GM23338 (cell line): ENCODE data around the gene SLC41A3. TPM values are rescaled to one million over a fixed set of nuclear protein-coding genes. Genes with fewer than 3 reads are reported as not detected.

Experiments
- ATAC-seq: fragments of 200-7000 bp; cut with Tn5 transposase; 3 replicates; pipeline ENCODE4 v1.9.1; 2020
- DNase-seq: peaks from one replicate; pipeline ENCODE4 v3.0.0-alpha.2; 2015; ENCODE audit warnings: low spot score
- H2AFZ ChIP-seq: fragments of 200-600 bp; sonication (generic); 2 replicates; pipeline ENCODE4 v1.8.0; 2016; ENCODE audit warnings: antibody characterized with exemption, mild to moderate bottlenecking, moderate library complexity
- H3F3A ChIP-seq: fragments of 200-600 bp; sonication (generic); replicated peaks from 2 replicates; pipeline ENCODE4 v1.8.0; 2017; ENCODE audit warnings: antibody characterized with exemption, mixed run types, low read depth
- H3K27ac ChIP-seq: fragments of 200-600 bp; sonication (generic); 2 replicates; pipeline ENCODE4 v1.6.1; 2016; ENCODE audit warnings: low read depth
- H3K27me3 ChIP-seq: fragments of 200-600 bp; sonication (generic); 2 replicates; pipeline ENCODE4 v1.8.0; 2016; ENCODE audit warnings: mild to moderate bottlenecking, mixed run types, moderate library complexity; ENCODE audit not compliant: insufficient read depth
- H3K36me3 ChIP-seq: fragments of 200-600 bp; sonication (generic); 2 replicates; pipeline ENCODE4 v1.8.0; 2016; ENCODE audit warnings: mild to moderate bottlenecking; ENCODE audit not compliant: insufficient read depth
- H3K4me1 ChIP-seq: fragments of 200-600 bp; sonication (generic); 2 replicates; pipeline ENCODE4 v1.8.0; 2016; ENCODE audit warnings: mild to moderate bottlenecking, moderate library complexity; ENCODE audit not compliant: insufficient read depth
- H3K4me2 ChIP-seq: fragments of 200-600 bp; sonication (generic); 2 replicates; pipeline ENCODE4 v1.7.1; 2017; ENCODE audit warnings: mixed run types
- H3K4me3 ChIP-seq: fragments of 200-600 bp; sonication (generic); 2 replicates; pipeline ENCODE4 v1.6.1; 2016; ENCODE audit warnings: mixed run types
- H3K79me2 ChIP-seq: fragments of 200-600 bp; sonication (generic); replicated peaks from 2 replicates; pipeline ENCODE4 v1.8.0; 2017; ENCODE audit warnings: mild to moderate bottlenecking; ENCODE audit not compliant: insufficient read depth
- H3K9me2 ChIP-seq: fragments of 200-600 bp; sonication (generic); 2 replicates; pipeline ENCODE4 v1.8.0; 2017; ENCODE audit not compliant: insufficient read depth
- H4K20me1 ChIP-seq: fragments of 200-600 bp; sonication (generic); replicated peaks from 2 replicates; pipeline ENCODE4 v1.8.0; 2017; ENCODE audit warnings: mild to moderate bottlenecking; ENCODE audit not compliant: insufficient read depth
- H3K27ac Mint-ChIP-seq: 2 replicates; pipeline ENCODE4 v1.8.0; 2020; ENCODE audit warnings: inconsistent platforms, mild to moderate bottlenecking, moderate library complexity, mixed read lengths
- H3K27me3 Mint-ChIP-seq: 3 replicates; pipeline ENCODE4 v1.8.0; 2022; ENCODE audit warnings: low read depth, mild to moderate bottlenecking, moderate library complexity, mixed read lengths, inconsistent platforms; ENCODE audit not compliant: insufficient read depth, poor library complexity
- H3K36me3 Mint-ChIP-seq: 3 replicates; pipeline ENCODE4 v1.8.0; 2021; ENCODE audit warnings: low read depth, mild to moderate bottlenecking, inconsistent platforms, moderate library complexity, mixed read lengths
- H3K4me1 Mint-ChIP-seq: 3 replicates; pipeline ENCODE4 v1.8.0; 2020; ENCODE audit warnings: mild to moderate bottlenecking, inconsistent platforms, mixed read lengths
- H3K4me3 Mint-ChIP-seq: 3 replicates; pipeline ENCODE4 v1.8.0; 2021; ENCODE audit warnings: moderate library complexity, mild to moderate bottlenecking, inconsistent platforms, mixed read lengths
- H3K9me3 Mint-ChIP-seq: 3 replicates; pipeline ENCODE4 v1.8.0; 2020; ENCODE audit warnings: moderate library complexity, mild to moderate bottlenecking, inconsistent platforms, mixed read lengths
- CREB1 ChIP-seq: fragments of 250-450 bp; sonication (Bioruptor Pico); IDR thresholded peaks from 2 replicates; pipeline ENCODE4 v1.5.0; 2020; ENCODE audit warnings: low read depth, mild to moderate bottlenecking, moderate library complexity
- EZH2 ChIP-seq: fragments of 200-600 bp; sonication (generic); IDR thresholded peaks from one replicate; pipeline ENCODE4 v1.8.0; 2017; ENCODE audit warnings: antibody characterized with exemption, mild to moderate bottlenecking, low read depth; ENCODE audit not compliant: unreplicated experiment
- EZH2phosphoT487 ChIP-seq: fragments of 200-600 bp; sonication (generic); IDR thresholded peaks from one replicate; pipeline ENCODE4 v1.8.1; 2018; ENCODE audit warnings: antibody characterized with exemption; ENCODE audit not compliant: unreplicated experiment
- NANOG ChIP-seq: IDR thresholded peaks from 2 replicates; pipeline ENCODE4 v1.6.1; 2016; ENCODE audit warnings: antibody characterized with exemption, borderline replicate concordance
- POLR2AphosphoS5 ChIP-seq: IDR thresholded peaks from 2 replicates; pipeline ENCODE4 v1.6.1; 2016; ENCODE audit warnings: antibody characterized with exemption, low read depth
- REST ChIP-seq: IDR thresholded peaks from one replicate; pipeline ENCODE4 v1.6.1; 2018; ENCODE audit warnings: antibody characterized with exemption; ENCODE audit not compliant: unreplicated experiment
- STAT1 ChIP-seq: IDR thresholded peaks from one replicate; pipeline ENCODE4 v1.6.1; 2016; ENCODE audit warnings: antibody characterized with exemption; ENCODE audit not compliant: unreplicated experiment
- ZNF114 ChIP-seq: fragments of 250-450 bp; sonication (Bioruptor Pico); IDR thresholded peaks from 2 replicates; pipeline ENCODE4 v1.5.0; 2020; ENCODE audit warnings: mild to moderate bottlenecking, moderate library complexity
- ZNF331 ChIP-seq: fragments of 250-450 bp; sonication (Bioruptor Pico); IDR thresholded peaks from 2 replicates; pipeline ENCODE4 v1.5.0; 2020; ENCODE audit warnings: low read depth, mild to moderate bottlenecking, moderate library complexity
- polyA plus RNA-seq: library from polyadenylated mRNA; unstranded; fragments of >200 nt; fragmentation: Nextera tagmentation; extraction: Ambion mirVana; gene quantifications from 2 replicates; pipeline ENCODE4 v1.2.1, GENCODE V29; 2016
- total RNA-seq: library from RNA; depleted of rRNA; stranded (reverse); fragments of >200 nt; shearing (Covaris generic); gene quantifications from 2 replicates; pipeline ENCODE4 v1.2.3, GENCODE V29; 2014
- TF ChIP-seq, protein P1 (sequence below), 2 experiments: fragments of 200-600 bp in 1 of 2; sonication (generic) in 1 of 2; conservative IDR thresholded peaks; 2 replicates each; pipeline versions ENCODE4 v1.5.1 to v1.6.1; 2016 to 2017; ENCODE audit warnings: antibody characterized with exemption in 2 of 2, low read depth in 2 of 2, mild to moderate bottlenecking in 2 of 2, moderate library complexity in 1 of 2
- TF ChIP-seq, protein P2 (sequence below): IDR thresholded peaks from 2 replicates; pipeline ENCODE4 v1.6.1; 2016; ENCODE audit warnings: antibody characterized with exemption

Gene SLC41A3
- total and polyA plus RNA-seq, 2 experiments from 2014 or later, result 12.1 to 29.8 TPM

DNA sequence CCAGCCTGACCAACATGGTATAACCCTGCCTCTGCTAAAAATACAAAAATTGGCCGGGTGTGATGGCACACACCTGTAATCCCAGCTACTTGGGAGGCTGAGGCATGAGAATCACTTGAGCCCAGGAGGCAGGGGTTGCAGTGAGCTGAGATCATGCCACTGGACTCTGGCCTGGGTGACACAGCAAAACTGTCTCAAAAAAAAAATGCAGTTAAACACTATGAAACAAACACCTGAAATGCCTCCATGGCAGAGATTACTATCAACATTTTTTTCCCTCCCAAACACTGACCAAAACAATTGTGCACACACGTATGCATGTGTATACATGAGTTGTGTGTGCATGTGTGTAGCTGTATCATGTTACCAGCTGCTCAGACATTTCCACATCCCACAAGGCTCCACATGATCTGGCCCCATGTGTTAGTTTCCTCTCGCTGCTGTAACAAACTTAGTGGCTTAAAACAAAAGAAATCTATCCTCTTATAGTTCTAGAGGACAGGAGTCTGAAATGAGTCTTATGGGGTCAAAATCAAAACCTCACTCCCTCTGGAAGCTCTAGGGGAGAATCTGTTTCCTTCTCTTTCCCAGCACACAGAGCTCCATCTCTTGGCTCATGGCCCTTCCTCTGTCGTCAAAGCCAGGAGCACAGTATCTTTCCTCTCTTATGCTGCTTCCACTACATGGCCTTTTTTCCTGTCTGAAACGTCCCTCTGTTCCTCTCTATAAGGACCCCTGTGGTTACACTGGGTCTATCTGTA, 34.5 kb downstream of the SLC41A3 start:
- Histone ChIP-seq H3K27me3 (no peaks in the 10 kb centered on the region), H3F3A (no peaks in the 10 kb centered on the region), H3K9me2 (no peaks in the 10 kb centered on the region), H3K27ac (no peak overlapping the region), H3K36me3 (no peaks in the 10 kb centered on the region), H3K4me2 (no peak overlapping the region), H3K4me1 (no peaks in the 10 kb centered on the region), H4K20me1 (no peaks in the 10 kb centered on the region), H2AFZ (no peak overlapping the region), H3K4me3 (no peak overlapping the region), H3K79me2 (no peaks in the 10 kb centered on the region)
- Mint-ChIP-seq H3K9me3 (no peaks in the 10 kb centered on the region), H3K27me3 (peaks cover 6% of the 10 kb centered on the region), H3K4me1 (no peaks in the 10 kb centered on the region), H3K4me3 (no peak overlapping the region), H3K27ac (no peak overlapping the region), H3K36me3 (peaks cover 3% of the 10 kb centered on the region; the same call in 2 of the 3 replicates)
- ATAC-seq, result no peak
- no peak for DNase-seq
- TF ChIP-seq, protein P1, sequence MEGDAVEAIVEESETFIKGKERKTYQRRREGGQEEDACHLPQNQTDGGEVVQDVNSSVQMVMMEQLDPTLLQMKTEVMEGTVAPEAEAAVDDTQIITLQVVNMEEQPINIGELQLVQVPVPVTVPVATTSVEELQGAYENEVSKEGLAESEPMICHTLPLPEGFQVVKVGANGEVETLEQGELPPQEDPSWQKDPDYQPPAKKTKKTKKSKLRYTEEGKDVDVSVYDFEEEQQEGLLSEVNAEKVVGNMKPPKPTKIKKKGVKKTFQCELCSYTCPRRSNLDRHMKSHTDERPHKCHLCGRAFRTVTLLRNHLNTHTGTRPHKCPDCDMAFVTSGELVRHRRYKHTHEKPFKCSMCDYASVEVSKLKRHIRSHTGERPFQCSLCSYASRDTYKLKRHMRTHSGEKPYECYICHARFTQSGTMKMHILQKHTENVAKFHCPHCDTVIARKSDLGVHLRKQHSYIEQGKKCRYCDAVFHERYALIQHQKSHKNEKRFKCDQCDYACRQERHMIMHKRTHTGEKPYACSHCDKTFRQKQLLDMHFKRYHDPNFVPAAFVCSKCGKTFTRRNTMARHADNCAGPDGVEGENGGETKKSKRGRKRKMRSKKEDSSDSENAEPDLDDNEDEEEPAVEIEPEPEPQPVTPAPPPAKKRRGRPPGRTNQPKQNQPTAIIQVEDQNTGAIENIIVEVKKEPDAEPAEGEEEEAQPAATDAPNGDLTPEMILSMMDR (conservative IDR thresholded peaks at IDR 0.05; ENCODE audit: low read depth in 2 of 2), result no peak
- TF ChIP-seq, protein P2, sequence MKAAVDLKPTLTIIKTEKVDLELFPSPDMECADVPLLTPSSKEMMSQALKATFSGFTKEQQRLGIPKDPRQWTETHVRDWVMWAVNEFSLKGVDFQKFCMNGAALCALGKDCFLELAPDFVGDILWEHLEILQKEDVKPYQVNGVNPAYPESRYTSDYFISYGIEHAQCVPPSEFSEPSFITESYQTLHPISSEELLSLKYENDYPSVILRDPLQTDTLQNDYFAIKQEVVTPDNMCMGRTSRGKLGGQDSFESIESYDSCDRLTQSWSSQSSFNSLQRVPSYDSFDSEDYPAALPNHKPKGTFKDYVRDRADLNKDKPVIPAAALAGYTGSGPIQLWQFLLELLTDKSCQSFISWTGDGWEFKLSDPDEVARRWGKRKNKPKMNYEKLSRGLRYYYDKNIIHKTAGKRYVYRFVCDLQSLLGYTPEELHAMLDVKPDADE, result no peak
- TF ChIP-seq STAT1 (no peak), ZNF114 (CRISPR knock-in tag) (no peak), CREB1 (CRISPR knock-in tag) (no peak), EZH2phosphoT487 (no peak), POLR2AphosphoS5 (no peak)

- no peak overlapping the region for H3K27ac Mint-ChIP-seq
- peaks cover 10% of the 10 kb centered on the region; the same call in 2 of the 3 replicates for H3K4me1 Mint-ChIP-seq
- Histone ChIP-seq H3K4me3 (no peak overlapping the region), H2AFZ (no peak overlapping the region), H3K27me3 (no peaks in the 10 kb centered on the region), H3K4me2 (no peak overlapping the region), H4K20me1 (no peaks in the 10 kb centered on the region), H3K27ac (no peak overlapping the region), H3F3A (no peaks in the 10 kb centered on the region), H3K79me2 (no peaks in the 10 kb centered on the region), H3K36me3 (no peaks in the 10 kb centered on the region), H3K9me2 (0 out of 2 replicates have a peak, but pooled peaks cover 9% of the 10 kb centered on the region), H3K4me1 (no peaks in the 10 kb centered on the region)
- no peak overlapping the region for H3K4me3 Mint-ChIP-seq
- H3K27me3 Mint-ChIP-seq, result peaks cover 2% of the 10 kb centered on the region
- ATAC-seq (no peak), DNase-seq (no peak)
- peaks cover 28% of the 10 kb centered on the region for H3K36me3 Mint-ChIP-seq
- peaks cover 17% of the 10 kb centered on the region for H3K9me3 Mint-ChIP-seq
- TF ChIP-seq NANOG (no peak), EZH2phosphoT487 (no peak), POLR2AphosphoS5 (no peak), ZNF331 (CRISPR knock-in tag) (no peak), REST (no peak), EZH2 (no peak), ZNF114 (CRISPR knock-in tag) (no peak), CREB1 (CRISPR knock-in tag) (no peak)
- TF ChIP-seq, protein P1 (conservative IDR thresholded peaks at IDR 0.05; ENCODE audit: low read depth in 2 of 2), result no peak
- TF ChIP-seq, protein P2, result no peak
Observed at GRCh38 chr3:126040386-126040785, 43.5 kb downstream of the SLC41A3 start.
